Breast epithelium (tissue), 4 donors: ENCODE data around the gene RARRES2. TPM values are rescaled to one million over a fixed set of nuclear protein-coding genes. Genes with fewer than 3 reads are reported as not detected.

Experiments used
- DNase-seq, 2 donors: peaks; one replicate each; pipeline ENCODE4 v3.0.0-alpha.2; 2019; ENCODE audit warnings: low spot score in 2 of 2
- H3K27ac ChIP-seq, 2 donors: fragments of 200-600 bp; sonication (generic) in 1 of 2; one replicate each; pipeline ENCODE4 v1.5.1; 2016 to 2019; ENCODE audit warnings: mild to moderate bottlenecking in 1 of 2
- H3K27me3 ChIP-seq, 2 donors: fragments of 200-600 bp; sonication (generic) in 1 of 2; one replicate each; pipeline versions ENCODE4 v1.5.1 to v1.6.0; 2017 to 2019; ENCODE audit warnings: control low read depth in 1 of 2, mild to moderate bottlenecking in 1 of 2
- H3K36me3 ChIP-seq: fragments of 200-600 bp; one replicate; pipeline ENCODE4 v1.5.1; 2019
- H3K4me1 ChIP-seq, 2 donors: fragments of 200-600 bp; sonication (generic); one replicate each; pipeline ENCODE4 v1.5.1; 2016 to 2019; ENCODE audit warnings: control low read depth in 1 of 2
- H3K4me3 ChIP-seq, 3 donors: fragments of 200-600 bp; sonication (generic); 1 replicate in 2 of 3; 2 replicates in 1 of 3; pipeline ENCODE4 v1.5.1; 2016 to 2019; ENCODE audit warnings: mild to moderate bottlenecking in 3 of 3, moderate library complexity in 2 of 3
- H3K9me3 ChIP-seq, 2 donors: fragments of 200-600 bp; sonication (generic) in 1 of 2; one replicate each; pipeline ENCODE4 v1.5.1; 2016 to 2019; ENCODE audit warnings: control low read depth in 1 of 2
- POLR2A ChIP-seq: fragments of 450-650 bp; IDR thresholded peaks from one replicate; pipeline ENCODE4 v1.6.1; 2016; ENCODE audit warnings: antibody characterized with exemption, mild to moderate bottlenecking, moderate library complexity
- POLR2AphosphoS5 ChIP-seq, 3 donors: sonication (generic); formaldehyde crosslinking; IDR thresholded peaks; one replicate each; pipeline ENCODE4 v1.6.1; 2017; ENCODE audit warnings: antibody characterized with exemption in 3 of 3
- intact Hi-C: fragments of 100-400 bp; cut with DNase I; formaldehyde crosslinking; loops from one replicate; pipeline ENCODE4 v1.15.1; 2023; ENCODE audit warnings: low total_unique reads
- total RNA-seq, 3 donors: library from RNA; depleted of rRNA; stranded (reverse); fragments of >200 nt; gene quantifications; one replicate each; pipeline ENCODE4 v1.1.0, GENCODE V29; 2016
- TF ChIP-seq, protein P1 (sequence below), 3 donors: fragments of 450-650 bp; IDR thresholded peaks; one replicate each; pipeline ENCODE4 v1.5.1; 2016 to 2017; ENCODE audit warnings: antibody characterized with exemption in 3 of 3, mild to moderate bottlenecking in 3 of 3, moderate library complexity in 3 of 3

RARRES2 gene
- total RNA-seq, 3 donors from 2014 or later = 156 to 297 (median 267) TPM

DNA sequence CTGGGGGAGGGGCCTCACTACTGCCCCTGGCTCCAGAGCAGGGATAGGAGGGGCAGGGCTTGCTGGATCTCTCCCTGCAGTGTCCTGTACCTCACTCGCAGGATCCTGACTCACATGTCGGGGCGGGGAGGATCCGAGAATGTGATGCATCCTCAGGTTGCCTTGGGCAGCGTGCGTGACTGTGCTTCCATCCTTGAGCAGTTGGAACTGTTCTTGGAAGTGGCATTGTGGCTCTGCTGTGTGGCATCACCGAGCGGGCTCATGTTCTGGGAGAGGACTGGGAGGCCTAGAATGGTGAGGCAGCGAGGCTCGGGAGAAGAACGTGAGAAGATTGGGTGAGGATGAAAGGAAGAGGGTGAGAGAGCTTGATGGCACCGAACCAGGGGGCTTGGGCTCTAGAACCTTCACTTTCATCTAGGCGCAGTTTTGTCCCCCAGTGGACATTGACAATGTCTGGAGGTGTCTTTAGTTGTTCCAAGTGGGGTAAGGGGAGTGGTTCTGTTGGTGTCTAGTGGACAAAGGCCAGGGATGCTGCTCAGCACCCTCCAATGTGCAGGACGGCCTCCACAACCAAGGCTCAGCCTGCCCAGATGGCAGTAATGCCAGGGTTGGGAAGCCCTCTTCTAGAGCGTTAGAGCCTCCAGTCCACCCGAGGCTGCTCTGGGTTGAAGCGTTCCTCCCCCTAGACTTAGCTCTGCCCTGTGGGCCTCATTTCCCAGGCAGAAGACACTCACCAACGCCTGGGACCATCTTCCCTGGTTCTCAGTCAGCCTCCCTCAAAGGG lies 8.4 kb downstream of the RARRES2 start:
- no peaks in the 10 kb centered on the region for H3K27me3 ChIP-seq
- DNase-seq = no peak
- peaks cover 0 to 9% of the 10 kb centered on the region in 2 donors for H3K4me1 ChIP-seq
- no peak overlapping the region for H3K27ac ChIP-seq
- H3K9me3 ChIP-seq = no peaks in the 10 kb centered on the region
- no peak overlapping the region for H3K4me3 ChIP-seq
- intact Hi-C loops = no loop called here
- no peaks in the 10 kb centered on the region for H3K36me3 ChIP-seq
- no peak for TF ChIP-seq POLR2AphosphoS5 (IDR thresholded peaks at IDR 0.05)
- TF ChIP-seq, protein P1, sequence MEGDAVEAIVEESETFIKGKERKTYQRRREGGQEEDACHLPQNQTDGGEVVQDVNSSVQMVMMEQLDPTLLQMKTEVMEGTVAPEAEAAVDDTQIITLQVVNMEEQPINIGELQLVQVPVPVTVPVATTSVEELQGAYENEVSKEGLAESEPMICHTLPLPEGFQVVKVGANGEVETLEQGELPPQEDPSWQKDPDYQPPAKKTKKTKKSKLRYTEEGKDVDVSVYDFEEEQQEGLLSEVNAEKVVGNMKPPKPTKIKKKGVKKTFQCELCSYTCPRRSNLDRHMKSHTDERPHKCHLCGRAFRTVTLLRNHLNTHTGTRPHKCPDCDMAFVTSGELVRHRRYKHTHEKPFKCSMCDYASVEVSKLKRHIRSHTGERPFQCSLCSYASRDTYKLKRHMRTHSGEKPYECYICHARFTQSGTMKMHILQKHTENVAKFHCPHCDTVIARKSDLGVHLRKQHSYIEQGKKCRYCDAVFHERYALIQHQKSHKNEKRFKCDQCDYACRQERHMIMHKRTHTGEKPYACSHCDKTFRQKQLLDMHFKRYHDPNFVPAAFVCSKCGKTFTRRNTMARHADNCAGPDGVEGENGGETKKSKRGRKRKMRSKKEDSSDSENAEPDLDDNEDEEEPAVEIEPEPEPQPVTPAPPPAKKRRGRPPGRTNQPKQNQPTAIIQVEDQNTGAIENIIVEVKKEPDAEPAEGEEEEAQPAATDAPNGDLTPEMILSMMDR (IDR thresholded peaks at IDR 0.05) = no peak
- no peak for TF ChIP-seq POLR2A

DNA sequence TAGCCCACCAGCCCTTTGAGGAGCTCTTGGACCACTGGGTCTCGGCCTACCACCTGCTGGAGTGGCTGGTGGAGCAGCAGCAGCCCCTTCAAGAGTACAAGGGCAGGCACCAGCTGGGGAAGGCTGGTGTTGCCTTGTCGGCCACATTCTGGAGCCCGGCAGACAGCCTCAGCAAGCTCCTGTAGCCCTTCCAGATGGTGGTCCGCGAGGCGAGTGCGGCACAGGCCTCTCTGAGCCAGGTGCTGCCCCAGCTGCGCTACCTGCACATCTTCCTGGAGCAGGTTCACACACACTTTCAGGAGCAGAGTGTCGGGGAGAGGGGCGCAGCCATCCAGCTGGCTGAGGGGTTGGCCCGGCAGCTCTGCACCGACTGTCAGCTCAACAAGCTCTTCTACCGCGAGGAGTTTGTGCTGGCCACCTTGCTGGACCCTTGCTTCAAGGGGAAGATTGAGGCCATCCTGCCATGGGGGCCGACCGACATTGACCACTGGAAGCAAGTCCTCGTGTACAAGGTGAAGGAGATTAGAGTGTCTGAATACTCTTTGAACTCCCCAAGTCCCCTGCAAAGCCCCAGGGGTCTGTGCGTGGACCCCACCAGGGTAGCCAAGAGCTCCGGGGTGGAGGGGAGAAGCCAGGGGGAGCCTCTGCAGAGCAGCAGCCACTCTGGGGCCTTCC lies 11.1 kb downstream of the RARRES2 start:
- TF ChIP-seq, protein P1 (IDR thresholded peaks at IDR 0.05) = no peak
- TF ChIP-seq POLR2AphosphoS5 (IDR thresholded peaks at IDR 0.05) (no peak), POLR2A (no peak)
- Histone ChIP-seq H3K27me3 (no peaks in the 10 kb centered on the region), H3K36me3 (no peaks in the 10 kb centered on the region), H3K27ac (no peak overlapping the region), H3K4me3 (no peak overlapping the region), H3K9me3 (no peaks in the 10 kb centered on the region), H3K4me1 (peaks cover 0 to 3% of the 10 kb centered on the region in 2 donors)
- DNase-seq = no peak
- intact Hi-C loops = no loop called here

DNA sequence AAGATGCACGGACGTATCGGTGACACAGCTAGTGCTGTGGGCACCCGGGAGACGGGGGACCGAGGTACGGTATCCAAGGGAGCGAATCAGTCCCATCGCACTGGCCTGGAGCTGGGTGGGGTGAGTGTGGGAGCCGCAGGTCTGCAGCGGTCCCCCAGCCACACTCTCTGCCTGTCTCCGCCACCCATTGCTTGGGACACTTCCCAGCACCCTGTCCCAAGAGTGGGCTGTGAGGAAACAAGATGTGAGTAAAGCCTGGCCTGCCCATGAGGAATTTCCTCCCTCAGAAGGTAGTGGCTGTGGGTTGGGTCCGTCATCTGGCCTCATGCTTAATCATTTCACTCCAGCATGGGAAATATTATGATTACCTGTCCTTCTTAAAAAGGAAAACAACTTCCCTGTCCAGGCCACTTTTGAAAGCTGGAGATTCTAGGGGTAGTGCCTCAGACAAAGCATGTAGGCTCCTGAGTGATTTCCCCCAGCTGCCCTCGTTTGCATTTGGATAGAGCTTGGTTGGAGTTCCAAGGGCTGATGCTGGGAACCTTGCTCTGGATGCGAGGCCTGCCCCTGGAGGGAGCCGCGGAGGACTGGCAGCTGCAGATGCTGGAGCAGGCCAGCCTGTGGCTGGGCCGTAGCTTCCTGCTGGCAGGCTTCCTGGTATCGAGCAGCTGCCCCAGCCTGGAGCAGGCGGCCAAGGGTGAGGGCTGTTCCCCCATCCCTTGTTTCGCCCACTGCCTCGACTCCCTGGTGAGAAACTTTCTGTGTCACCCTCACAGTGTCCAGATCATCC lies 11.9 kb downstream of the RARRES2 start:
- H3K27ac ChIP-seq = no peak overlapping the region

DNA sequence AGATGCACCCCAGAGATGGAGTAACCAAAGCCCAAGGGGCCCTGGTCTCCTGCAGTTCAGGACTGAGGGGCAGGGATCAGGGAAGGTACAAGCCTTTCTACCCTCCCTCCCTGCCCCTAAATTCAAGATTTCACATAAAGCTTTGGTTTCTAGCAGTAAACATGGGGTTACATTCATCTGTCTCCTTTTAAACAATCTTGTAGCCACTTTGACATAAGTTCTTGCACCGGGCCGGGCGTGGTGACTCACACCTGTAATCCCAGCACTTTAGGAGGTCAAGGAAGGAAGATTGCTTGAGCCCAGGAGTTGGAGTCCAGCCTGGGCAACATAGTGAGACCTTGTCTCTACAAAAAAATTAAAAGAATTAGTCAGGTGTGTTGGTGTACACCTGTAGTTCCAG lies 14.1 kb downstream of the RARRES2 start:
- Histone ChIP-seq H3K27ac (no peak overlapping the region), H3K4me1 (peaks cover 0 to 8% of the 10 kb centered on the region in 2 donors), H3K36me3 (no peaks in the 10 kb centered on the region), H3K27me3 (no peaks in the 10 kb centered on the region), H3K9me3 (no peaks in the 10 kb centered on the region), H3K4me3 (no peak overlapping the region)
- TF ChIP-seq, protein P1 (IDR thresholded peaks at IDR 0.05) = no peak
- TF ChIP-seq POLR2A (no peak), POLR2AphosphoS5 (IDR thresholded peaks at IDR 0.05) (no peak)
- intact Hi-C loops = no loop called here
- DNase-seq = no peak

More for the DNA sequence above, 11.9 kb downstream of the RARRES2 start:
- Histone ChIP-seq H3K9me3 (no peaks in the 10 kb centered on the region), H3K4me1 (peaks cover 0 to 3% of the 10 kb centered on the region in 2 donors), H3K4me3 (no peak overlapping the region), H3K27me3 (no peaks in the 10 kb centered on the region), H3K36me3 (no peaks in the 10 kb centered on the region)
- no peak for DNase-seq
- intact Hi-C loops = no loop called here
- TF ChIP-seq POLR2AphosphoS5 (IDR thresholded peaks at IDR 0.05) = no peak
- TF ChIP-seq POLR2A = no peak
- TF ChIP-seq, protein P1 (IDR thresholded peaks at IDR 0.05) = no peak
